Caco-2 (cell line): ENCODE data around the gene OR10H4. TPM values are rescaled to one million over a fixed set of nuclear protein-coding genes. Genes with fewer than 3 reads are reported as not detected.

Experiments used
- BruUV-seq: library from RNA; stranded (reverse); fragments of 400-500 nt; replicated peaks from 2 replicates; lab custom pipeline; 2021; lab: Mats Ljungman, UMichigan
- CTCF ChIA-PET: fragments of 300-600 bp; sonication (Branson Sonifier 250); formaldehyde crosslinking; loops from one replicate; lab custom pipeline; 2022; ENCODE audit warnings: antibody characterized with exemption; lab: Charles Lee
- POLR2A ChIA-PET: fragments of 300-600 bp; sonication (Branson Sonifier 250); formaldehyde crosslinking; loops from one replicate; lab custom pipeline; 2022; ENCODE audit warnings: antibody characterized with exemption; lab: Charles Lee
- DNase-seq, 2 experiments: peaks; one replicate each; pipeline versions ENCODE4 v3.0.0 to v3.0.0-alpha.2; 2020 to 2022
- H3K27me3 ChIP-seq: replicated peaks from 2 replicates; pipeline ENCODE4 v1.6.0; 2011; ENCODE audit warnings: low read length; ENCODE audit not compliant: control insufficient read depth, insufficient read depth
- H3K36me3 ChIP-seq: 2 replicates; pipeline ENCODE4 v1.5.1; 2011; ENCODE audit warnings: low read length; ENCODE audit not compliant: control insufficient read depth, insufficient read depth
- H3K4me1 ChIP-seq: fragments of 250-450 bp; sonication (Bioruptor Pico); 2 replicates; pipeline ENCODE4 v1.5.1; 2020; ENCODE audit warnings: mild to moderate bottlenecking
- H3K4me3 ChIP-seq: 2 replicates; pipeline ENCODE4 v1.5.1; 2011; ENCODE audit warnings: low read depth, mild to moderate bottlenecking, control low read depth, low read length
- H3K9me3 ChIP-seq: fragments of 250-450 bp; sonication (Bioruptor Pico); 2 replicates; pipeline ENCODE4 v1.5.1; 2020; ENCODE audit warnings: mild to moderate bottlenecking, moderate library complexity
- H3K27ac Mint-ChIP-seq: one replicate; pipeline ENCODE4 v1.8.0; 2022; ENCODE audit warnings: mixed read lengths; ENCODE audit not compliant: unreplicated experiment
- H3K27me3 Mint-ChIP-seq: one replicate; pipeline ENCODE4 v1.8.0; 2022; ENCODE audit warnings: mixed read lengths; ENCODE audit not compliant: insufficient read depth, unreplicated experiment
- H3K36me3 Mint-ChIP-seq: one replicate; pipeline ENCODE4 v1.8.0; 2022; ENCODE audit warnings: mild to moderate bottlenecking, mixed read lengths; ENCODE audit not compliant: insufficient read depth, unreplicated experiment
- H3K4me1 Mint-ChIP-seq: one replicate; pipeline ENCODE4 v1.8.0; 2022; ENCODE audit warnings: low read depth, mixed read lengths; ENCODE audit not compliant: unreplicated experiment
- H3K4me3 Mint-ChIP-seq: one replicate; pipeline ENCODE4 v1.8.0; 2022; ENCODE audit warnings: mild to moderate bottlenecking, moderate library complexity, mixed read lengths; ENCODE audit not compliant: unreplicated experiment
- H3K9me3 Mint-ChIP-seq: one replicate; pipeline ENCODE4 v1.8.0; 2022; ENCODE audit warnings: mixed read lengths; ENCODE audit not compliant: unreplicated experiment
- CTCF ChIP-seq, 2 experiments: fragments of 200-600 bp in 1 of 2; IDR thresholded peaks; 1 replicate in 1 of 2; 2 replicates in 1 of 2; pipeline versions ENCODE4 v1.5.1 to v1.8.0; 2011 to 2022; ENCODE audit warnings: antibody characterized with exemption in 1 of 2, control low read depth in 1 of 2, inconsistent platforms in 1 of 2, low read depth in 1 of 2, low read length in 1 of 2, mild to moderate bottlenecking in 1 of 2, moderate library complexity in 1 of 2; ENCODE audit not compliant: insufficient read depth in 1 of 2, severe bottlenecking in 1 of 2, unreplicated experiment in 1 of 2
- intact Hi-C: fragments of 100-400 bp; cut with micrococcal nuclease; formaldehyde crosslinking; loops from one replicate; pipeline ENCODE4 v1.10.0; 2022; ENCODE audit not compliant: unreplicated experiment
- total RNA-seq: library from RNA; stranded (reverse); gene quantifications from 2 replicates; pipeline ENCODE4 v1.2.3, GENCODE V29; 2022

The OR10H4 gene
- total RNA-seq, 1 experiment from 2014 or later: not detected

GRCh38 chr19:15911599-15912235 is 37.1 kb upstream of the OR10H4 start:
- no peak for TF ChIP-seq CTCF (IDR thresholded peaks at IDR 0.05; ENCODE audit: insufficient read depth in 1 of 2, low read depth in 1 of 2, low read length in 1 of 2, severe bottlenecking in 1 of 2, unreplicated experiment in 1 of 2)
- ChIA-PET POLR2A (no interaction called here), CTCF (no interaction called here)
- H3K9me3 ChIP-seq: no peaks in the 10 kb centered on the region
- Mint-ChIP-seq H3K27ac (no peak overlapping the region), H3K4me1 (no peaks in the 10 kb centered on the region), H3K27me3 (no peaks in the 10 kb centered on the region), H3K36me3 (no peaks in the 10 kb centered on the region), H3K9me3 (no peaks in the 10 kb centered on the region), H3K4me3 (no peak overlapping the region)
- no peak for DNase-seq
- intact Hi-C loops: no loop called here
- H3K36me3 ChIP-seq: no peaks in the 10 kb centered on the region
- BruUV-seq: no TSS peak
- no peaks in the 10 kb centered on the region for H3K27me3 ChIP-seq
- H3K4me3 ChIP-seq: no peak overlapping the region
- no peaks in the 10 kb centered on the region for H3K4me1 ChIP-seq

GRCh38 chr19:15913384-15913783 is 35.4 kb upstream of the OR10H4 start:
- H3K4me3 Mint-ChIP-seq: no peak overlapping the region
- no peak overlapping the region for H3K27ac Mint-ChIP-seq
- no peaks in the 10 kb centered on the region for H3K4me1 ChIP-seq
- H3K27me3 Mint-ChIP-seq: no peaks in the 10 kb centered on the region
- no peak for DNase-seq
- no peaks in the 10 kb centered on the region for H3K4me1 Mint-ChIP-seq
- H3K4me3 ChIP-seq: no peak overlapping the region
- H3K36me3 ChIP-seq: no peaks in the 10 kb centered on the region
- no peaks in the 10 kb centered on the region for H3K27me3 ChIP-seq
- no peak for TF ChIP-seq CTCF (IDR thresholded peaks at IDR 0.05; ENCODE audit: insufficient read depth in 1 of 2, low read depth in 1 of 2, low read length in 1 of 2, severe bottlenecking in 1 of 2, unreplicated experiment in 1 of 2)
- H3K36me3 Mint-ChIP-seq: no peaks in the 10 kb centered on the region
- no peaks in the 10 kb centered on the region for H3K9me3 Mint-ChIP-seq
- intact Hi-C loops: no loop called here
- no TSS peak for BruUV-seq
- CTCF ChIA-PET: no interaction called here
- H3K9me3 ChIP-seq: no peaks in the 10 kb centered on the region
- POLR2A ChIA-PET: no interaction called here

- H3K9me3 Mint-ChIP-seq: no peaks in the 10 kb centered on the region
- BruUV-seq: no TSS peak
- no peaks in the 10 kb centered on the region for H3K27me3 Mint-ChIP-seq
- H3K36me3 Mint-ChIP-seq: no peaks in the 10 kb centered on the region
- H3K4me3 Mint-ChIP-seq: no peak overlapping the region
- no peak for DNase-seq
- CTCF ChIA-PET: no interaction called here
- Histone ChIP-seq H3K36me3 (no peaks in the 10 kb centered on the region), H3K27me3 (no peaks in the 10 kb centered on the region), H3K4me1 (no peaks in the 10 kb centered on the region), H3K9me3 (no peaks in the 10 kb centered on the region), H3K4me3 (no peak overlapping the region)
- TF ChIP-seq CTCF (IDR thresholded peaks at IDR 0.05; ENCODE audit: insufficient read depth in 1 of 2, low read depth in 1 of 2, low read length in 1 of 2, severe bottlenecking in 1 of 2, unreplicated experiment in 1 of 2): no peak
- H3K27ac Mint-ChIP-seq: no peak overlapping the region
- POLR2A ChIA-PET: no interaction called here
- H3K4me1 Mint-ChIP-seq: no peaks in the 10 kb centered on the region
- intact Hi-C loops: no loop called here
These were observed 35.0 kb upstream of the OR10H4 start for GRCh38 chr19:15913830-15914229.
